ENCODE data around the gene SIGLEC15. TPM values are rescaled to one million over a fixed set of nuclear protein-coding genes. Genes with fewer than 3 reads are reported as not detected.

Gene SIGLEC15
- total RNA-seq, 1 experiment from 2014 or later, result not detected

DNA sequence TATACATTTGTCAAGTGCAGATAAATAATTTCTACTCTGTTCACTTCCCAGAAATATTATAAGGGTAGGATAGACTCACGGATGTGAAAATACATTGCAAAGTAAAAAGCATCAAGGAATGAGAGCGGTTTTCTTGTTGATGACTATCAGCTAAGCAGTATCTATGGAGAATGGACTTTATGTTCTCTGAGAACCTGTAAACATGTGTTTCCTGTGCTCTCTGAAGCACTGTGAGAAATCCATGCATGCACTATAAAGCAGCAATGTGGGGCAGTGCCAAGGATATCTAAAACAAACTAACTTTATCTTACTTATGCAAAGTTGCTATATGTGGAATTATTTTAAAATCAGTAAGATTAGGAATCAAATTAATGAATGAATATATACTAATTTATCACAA, 4.4 kb upstream of the SIGLEC15 start:
- RAD21 ChIA-PET (ENCODE audit: low non-redundant PET in 1 of 2, low total read pairs in 2 of 2, uncharacterized antibody in 2 of 2, unreplicated experiment in 2 of 2), result no interaction called here
- TF ChIP-seq, protein P1, sequence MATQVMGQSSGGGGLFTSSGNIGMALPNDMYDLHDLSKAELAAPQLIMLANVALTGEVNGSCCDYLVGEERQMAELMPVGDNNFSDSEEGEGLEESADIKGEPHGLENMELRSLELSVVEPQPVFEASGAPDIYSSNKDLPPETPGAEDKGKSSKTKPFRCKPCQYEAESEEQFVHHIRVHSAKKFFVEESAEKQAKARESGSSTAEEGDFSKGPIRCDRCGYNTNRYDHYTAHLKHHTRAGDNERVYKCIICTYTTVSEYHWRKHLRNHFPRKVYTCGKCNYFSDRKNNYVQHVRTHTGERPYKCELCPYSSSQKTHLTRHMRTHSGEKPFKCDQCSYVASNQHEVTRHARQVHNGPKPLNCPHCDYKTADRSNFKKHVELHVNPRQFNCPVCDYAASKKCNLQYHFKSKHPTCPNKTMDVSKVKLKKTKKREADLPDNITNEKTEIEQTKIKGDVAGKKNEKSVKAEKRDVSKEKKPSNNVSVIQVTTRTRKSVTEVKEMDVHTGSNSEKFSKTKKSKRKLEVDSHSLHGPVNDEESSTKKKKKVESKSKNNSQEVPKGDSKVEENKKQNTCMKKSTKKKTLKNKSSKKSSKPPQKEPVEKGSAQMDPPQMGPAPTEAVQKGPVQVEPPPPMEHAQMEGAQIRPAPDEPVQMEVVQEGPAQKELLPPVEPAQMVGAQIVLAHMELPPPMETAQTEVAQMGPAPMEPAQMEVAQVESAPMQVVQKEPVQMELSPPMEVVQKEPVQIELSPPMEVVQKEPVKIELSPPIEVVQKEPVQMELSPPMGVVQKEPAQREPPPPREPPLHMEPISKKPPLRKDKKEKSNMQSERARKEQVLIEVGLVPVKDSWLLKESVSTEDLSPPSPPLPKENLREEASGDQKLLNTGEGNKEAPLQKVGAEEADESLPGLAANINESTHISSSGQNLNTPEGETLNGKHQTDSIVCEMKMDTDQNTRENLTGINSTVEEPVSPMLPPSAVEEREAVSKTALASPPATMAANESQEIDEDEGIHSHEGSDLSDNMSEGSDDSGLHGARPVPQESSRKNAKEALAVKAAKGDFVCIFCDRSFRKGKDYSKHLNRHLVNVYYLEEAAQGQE (IDR thresholded peaks at IDR 0.05; ENCODE audit: low read depth), result no peak
- no peak for TF ChIP-seq JUND (IDR thresholded peaks at IDR 0.05)
- TF ChIP-seq SIN3A (IDR thresholded peaks at IDR 0.05; ENCODE audit: low read depth), result no peak
- TF ChIP-seq FOSL1 (IDR thresholded peaks at IDR 0.05; ENCODE audit: low read depth), result no peak
- TF ChIP-seq, protein P2, sequence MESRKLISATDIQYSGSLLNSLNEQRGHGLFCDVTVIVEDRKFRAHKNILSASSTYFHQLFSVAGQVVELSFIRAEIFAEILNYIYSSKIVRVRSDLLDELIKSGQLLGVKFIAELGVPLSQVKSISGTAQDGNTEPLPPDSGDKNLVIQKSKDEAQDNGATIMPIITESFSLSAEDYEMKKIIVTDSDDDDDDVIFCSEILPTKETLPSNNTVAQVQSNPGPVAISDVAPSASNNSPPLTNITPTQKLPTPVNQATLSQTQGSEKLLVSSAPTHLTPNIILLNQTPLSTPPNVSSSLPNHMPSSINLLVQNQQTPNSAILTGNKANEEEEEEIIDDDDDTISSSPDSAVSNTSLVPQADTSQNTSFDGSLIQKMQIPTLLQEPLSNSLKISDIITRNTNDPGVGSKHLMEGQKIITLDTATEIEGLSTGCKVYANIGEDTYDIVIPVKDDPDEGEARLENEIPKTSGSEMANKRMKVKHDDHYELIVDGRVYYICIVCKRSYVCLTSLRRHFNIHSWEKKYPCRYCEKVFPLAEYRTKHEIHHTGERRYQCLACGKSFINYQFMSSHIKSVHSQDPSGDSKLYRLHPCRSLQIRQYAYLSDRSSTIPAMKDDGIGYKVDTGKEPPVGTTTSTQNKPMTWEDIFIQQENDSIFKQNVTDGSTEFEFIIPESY (IDR thresholded peaks at IDR 0.05; ENCODE audit: extremely low read depth, insufficient replicate concordance, low read length), result no peak
- no peak for TF ChIP-seq CBX3 (IDR thresholded peaks at IDR 0.05; ENCODE audit: low read depth)
- TF ChIP-seq POLR2A (IDR thresholded peaks at IDR 0.05; ENCODE audit: borderline replicate concordance, extremely low read depth, insufficient read depth, insufficient read length), result no peak
- TF ChIP-seq POLR2AphosphoS5 (IDR thresholded peaks at IDR 0.05; ENCODE audit: low read depth, low read length), result no peak

More for the DNA sequence above, 4.4 kb upstream of the SIGLEC15 start:
- Histone ChIP-seq H3K4me1 (ENCODE audit: control insufficient read depth in 1 of 2, insufficient read depth in 2 of 2, low read length in 2 of 2) (no peaks in the 10 kb centered on the region), H3K36me3 (ENCODE audit: control insufficient read depth in 1 of 2, insufficient read depth in 2 of 2, low read length in 2 of 2) (no peaks in the 10 kb centered on the region), H3K27ac (ENCODE audit: low read depth, low read length) (no peak overlapping the region), H3K4me2 (ENCODE audit: low read length) (no peak overlapping the region), H4K20me1 (ENCODE audit: insufficient read depth) (no peaks in the 10 kb centered on the region), H3K9ac (ENCODE audit: low read length) (no peak overlapping the region), H3K4me3 (replicated peaks in 1 of 2; ENCODE audit: low read depth in 1 of 2, low read length in 2 of 2) (no peak overlapping the region), H3K9me3 (ENCODE audit: control insufficient read depth in 1 of 2, insufficient read depth in 1 of 2, low read depth in 1 of 2, low read length in 2 of 2) (no peaks in the 10 kb centered on the region), H3K9me2 (ENCODE audit: insufficient read depth) (no peaks in the 10 kb centered on the region), H3K79me2 (ENCODE audit: insufficient read depth, low read length) (no peaks in the 10 kb centered on the region), H3K27me3 (ENCODE audit: insufficient read depth, low read length) (no peaks in the 10 kb centered on the region), H2AFZ (ENCODE audit: low read depth, low read length, poor library complexity, severe bottlenecking) (no peak overlapping the region)
- no TSS peak for BruUV-seq (replicated peaks)
- ChIA-PET POLR2A (no interaction called here), CTCF (no interaction called here)
- DNase-seq (ENCODE audit: low read depth, low spot score) (no peak), ATAC-seq (no peak)
- intact Hi-C loops (cut with micrococcal nuclease), result no loop called here
